NCI-H1930 (cell line): ENCODE measurements around the gene OGFOD2.

ENCODE experiments used
- DNase-seq, 2 experiments: peaks; one replicate each; lab custom pipeline; 2025; lab: John Stamatoyannopoulos, UW

The OGFOD2 gene

DNA sequence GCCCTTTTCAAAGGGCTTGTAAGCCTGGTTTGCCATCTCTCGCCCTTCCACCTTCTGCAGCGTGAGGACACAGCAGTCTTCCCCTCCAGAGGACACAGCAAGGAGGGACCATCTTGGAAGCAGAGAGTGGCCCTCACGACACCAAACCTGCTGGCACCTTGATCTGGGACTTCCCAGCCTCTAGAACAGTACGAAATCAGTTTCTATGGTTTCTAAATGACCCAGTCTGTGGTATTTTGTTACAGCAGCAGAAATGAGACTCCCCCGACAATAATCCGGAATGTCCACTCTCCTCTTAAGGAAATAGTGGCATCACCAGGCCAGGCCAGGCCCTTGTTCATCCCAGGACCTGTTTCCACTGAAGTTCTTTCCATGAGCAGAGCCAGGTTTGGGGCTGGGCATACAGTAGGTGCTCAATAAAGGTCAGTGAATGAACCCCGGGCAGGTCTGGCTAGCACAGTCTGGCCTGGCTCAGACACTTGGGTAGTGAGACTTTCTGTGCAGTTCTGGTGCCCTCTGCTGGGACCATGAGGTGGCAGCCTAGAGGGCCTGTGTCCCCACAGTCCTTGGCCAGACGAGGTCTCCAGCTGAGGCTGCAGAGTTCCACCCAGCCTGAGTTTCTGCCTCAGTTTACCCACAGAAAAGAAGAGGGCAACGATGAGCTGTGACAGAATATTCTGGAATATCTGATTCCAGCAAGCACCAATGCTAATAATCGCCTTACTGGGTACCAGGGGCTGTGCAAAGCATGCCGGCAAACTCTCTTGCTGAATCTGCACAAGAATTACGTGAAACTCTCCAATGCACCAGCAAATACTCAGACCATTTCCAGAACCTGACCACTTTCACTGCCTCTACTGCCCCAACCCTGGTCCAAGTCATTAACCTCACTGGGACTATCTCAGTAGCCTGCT is 22.8 kb upstream of the OGFOD2 start:
- peak; percentile 40 for DNase-seq

GRCh38 chr12:122955156-122955555 is 19.9 kb upstream of the OGFOD2 start:
- no peak for DNase-seq

DNA sequence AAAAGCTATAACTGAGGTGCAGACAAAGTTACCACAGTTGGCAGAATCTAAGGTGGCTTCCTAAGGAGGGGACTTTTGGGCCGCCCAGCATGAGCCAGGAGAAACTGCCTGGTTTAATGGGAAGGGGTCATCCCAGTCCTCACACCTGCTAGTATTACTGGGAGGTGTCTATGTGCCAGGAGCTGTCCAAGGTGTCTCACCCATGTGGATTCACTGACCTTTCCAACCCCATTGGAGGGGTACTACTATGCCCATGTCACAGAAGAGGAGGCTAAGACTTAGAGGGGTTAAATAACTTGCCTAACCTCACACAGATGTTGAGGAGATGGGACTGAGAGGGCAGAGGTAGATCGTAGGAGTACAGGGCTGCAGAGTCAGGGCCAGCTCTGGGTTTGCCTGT is 19.0 kb upstream of the OGFOD2 start:
- DNase-seq = no peak

DNA sequence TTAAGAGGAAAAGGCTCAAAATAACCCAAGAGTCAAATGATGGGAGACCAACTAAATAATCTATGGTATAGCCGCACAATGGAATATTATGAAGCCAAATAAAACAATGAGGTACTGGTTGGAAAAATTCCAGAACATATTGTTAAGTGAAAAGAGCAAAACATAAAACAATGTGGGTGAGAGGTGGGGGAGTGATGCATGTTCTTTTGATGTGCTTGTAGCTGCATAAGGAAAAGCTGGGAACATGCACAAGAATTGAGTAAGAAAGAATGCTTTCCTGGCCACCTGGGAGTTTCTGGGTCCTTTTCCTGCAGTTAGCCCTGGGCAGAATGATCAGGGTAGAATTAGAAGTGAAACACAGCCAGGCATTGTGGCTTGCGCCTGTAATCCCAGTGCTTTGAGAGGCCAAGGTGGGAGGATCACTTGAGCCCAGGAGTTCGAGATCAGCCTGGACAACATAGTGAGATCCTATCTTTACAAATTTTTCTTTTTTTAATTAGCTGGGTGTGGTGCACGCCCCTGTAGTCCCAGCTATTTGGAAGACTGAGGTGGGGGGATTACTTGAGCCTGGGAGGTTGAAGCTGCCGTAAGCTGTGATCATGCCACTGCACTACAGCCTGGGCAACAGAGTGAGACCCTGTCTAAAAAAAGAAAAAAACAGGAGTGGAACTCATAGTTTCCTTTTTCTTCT is 16.7 kb upstream of the OGFOD2 start:
- no peak for DNase-seq

GRCh38 chr12:122959566-122960192 is 15.4 kb upstream of the OGFOD2 start:
- no peak for DNase-seq

GRCh38 chr12:122960193-122960569 is 14.9 kb upstream of the OGFOD2 start:
- no peak for DNase-seq

DNA sequence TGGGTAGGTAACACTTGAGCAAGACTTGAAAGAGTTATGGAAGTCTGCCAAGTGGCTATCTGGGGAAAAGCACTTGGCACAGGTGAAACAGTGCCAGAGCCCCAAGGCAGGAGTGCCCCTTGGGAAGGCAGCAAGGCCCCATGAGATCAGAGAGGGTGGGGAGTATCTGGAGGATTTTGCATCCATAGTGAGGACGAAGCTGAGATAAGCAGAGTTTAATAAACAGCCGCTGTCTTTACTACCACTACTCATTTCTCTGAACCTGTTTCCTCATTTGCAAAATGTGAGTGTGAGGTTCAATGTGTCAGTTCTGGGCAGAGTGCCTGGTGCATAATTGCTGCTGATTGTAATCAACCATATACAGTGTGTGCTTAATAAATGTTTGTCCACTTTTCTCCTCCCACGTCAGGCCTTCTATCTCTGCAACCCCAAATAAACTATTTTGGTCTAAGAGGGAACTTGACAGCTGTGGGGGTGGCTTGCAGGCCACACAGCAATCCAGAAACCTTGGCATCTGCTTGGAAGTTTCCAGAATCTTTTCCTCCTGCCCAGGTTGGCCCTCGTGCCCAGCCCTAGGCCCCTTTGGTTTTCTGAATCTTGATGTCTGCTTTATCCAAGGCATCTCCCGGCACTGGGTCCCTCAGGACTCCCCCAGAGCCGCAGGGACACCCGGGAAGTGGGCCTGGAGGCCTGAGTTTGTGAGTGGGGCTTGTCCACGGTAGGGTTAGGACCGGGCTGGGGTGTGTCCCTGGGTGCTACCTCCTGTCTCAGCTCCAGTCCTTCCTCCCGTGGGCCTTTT is 13.3 kb upstream of the OGFOD2 start:
- no peak for DNase-seq

- no peak for DNase-seq
Observed at GRCh38 chr12:122963941-122964265, 11.1 kb upstream of the OGFOD2 start.

DNA sequence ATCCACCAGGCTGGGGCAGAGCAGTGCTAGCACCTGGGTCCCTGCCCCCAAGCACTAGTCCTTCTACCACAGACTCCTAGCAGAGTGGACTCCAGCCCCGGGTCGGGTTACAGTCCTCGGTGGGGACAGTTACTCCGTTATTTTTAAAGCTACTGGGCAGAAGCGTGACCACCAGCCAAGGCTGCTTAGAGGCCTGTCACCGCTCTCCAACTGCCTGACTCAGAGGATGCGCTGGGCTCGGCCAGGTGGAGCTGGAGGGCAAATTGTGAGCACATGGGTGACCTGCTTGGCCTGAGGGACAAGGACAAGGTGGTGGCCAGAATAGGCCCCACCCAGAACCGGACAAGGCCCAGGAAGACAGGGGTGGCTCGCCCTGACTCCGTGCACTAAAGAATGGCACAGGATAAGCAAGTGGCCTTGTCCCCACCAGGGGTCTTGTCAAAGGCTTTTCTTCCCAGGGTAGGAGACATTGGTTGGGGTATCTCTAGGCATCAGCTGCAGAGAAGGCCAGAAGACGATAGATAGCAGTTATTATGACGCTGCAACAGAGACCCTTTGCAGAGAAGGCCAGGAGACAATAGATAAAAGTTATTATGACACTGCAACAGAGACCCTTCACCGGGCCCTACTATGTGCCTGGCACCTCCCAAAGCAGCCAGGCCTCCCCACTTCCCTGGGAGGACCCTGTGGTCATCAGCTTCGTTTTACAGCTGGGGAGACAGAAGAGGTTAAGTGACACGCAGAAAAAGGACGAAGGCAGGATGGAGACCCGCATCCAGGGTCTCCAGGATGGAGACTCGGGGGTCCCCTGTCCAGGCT is 10.4 kb upstream of the OGFOD2 start:
- DNase-seq = no peak

- no peak for DNase-seq
Observed at GRCh38 chr12:122965321-122965751, 9.7 kb upstream of the OGFOD2 start.

DNA sequence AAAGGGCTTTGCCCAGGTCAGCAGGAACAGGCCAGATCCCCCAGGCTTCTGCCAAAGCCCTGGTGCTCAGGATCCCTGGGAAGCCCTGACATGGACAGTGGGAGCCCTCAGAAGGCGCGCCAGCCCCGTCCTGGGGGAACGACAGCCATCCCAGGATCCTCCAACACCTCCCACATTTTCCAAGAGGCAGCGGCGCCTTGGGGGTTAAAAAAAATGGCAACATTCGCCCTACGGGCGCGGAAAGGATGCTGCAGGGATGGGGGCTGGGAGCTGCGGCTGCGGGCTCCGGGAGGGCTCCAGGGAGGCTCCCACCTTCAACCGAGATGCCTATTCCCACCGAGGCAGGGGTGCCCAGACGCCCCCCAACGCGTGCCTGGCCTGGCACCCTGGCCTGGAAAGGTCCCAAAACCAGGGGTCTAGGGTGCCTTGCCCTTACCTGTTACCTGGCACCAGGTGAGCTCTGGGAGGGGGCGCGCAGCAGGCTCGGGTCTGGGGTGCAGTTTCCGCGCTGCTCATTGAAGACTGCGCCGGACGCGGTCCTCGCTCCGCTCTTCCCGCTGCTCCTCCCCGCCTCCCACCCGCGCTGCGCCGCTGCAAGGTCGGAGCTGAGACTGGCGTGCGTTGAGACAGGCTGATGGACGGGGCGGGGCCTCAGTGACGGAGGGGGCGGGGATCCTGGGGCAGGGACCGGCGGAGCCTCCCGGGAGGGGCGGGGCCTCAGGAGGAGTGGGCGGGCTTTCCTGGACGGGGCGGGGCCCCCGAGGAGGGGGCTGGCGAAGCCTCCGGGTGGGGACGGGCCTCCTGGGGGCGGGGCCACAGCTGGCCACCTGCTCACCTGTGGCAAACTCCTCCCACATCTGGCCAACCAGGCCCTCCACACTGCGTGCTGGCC is 8.9 kb upstream of the OGFOD2 start, which contains the start of gene ABCB9:
TSS of gene ABCB9 (minus strand) at position 613 of the 892 bp plus-strand sequence. CDS start 6,228 bp downstream, outside the sequence.
- DNase-seq = peak; percentile 87

DNA sequence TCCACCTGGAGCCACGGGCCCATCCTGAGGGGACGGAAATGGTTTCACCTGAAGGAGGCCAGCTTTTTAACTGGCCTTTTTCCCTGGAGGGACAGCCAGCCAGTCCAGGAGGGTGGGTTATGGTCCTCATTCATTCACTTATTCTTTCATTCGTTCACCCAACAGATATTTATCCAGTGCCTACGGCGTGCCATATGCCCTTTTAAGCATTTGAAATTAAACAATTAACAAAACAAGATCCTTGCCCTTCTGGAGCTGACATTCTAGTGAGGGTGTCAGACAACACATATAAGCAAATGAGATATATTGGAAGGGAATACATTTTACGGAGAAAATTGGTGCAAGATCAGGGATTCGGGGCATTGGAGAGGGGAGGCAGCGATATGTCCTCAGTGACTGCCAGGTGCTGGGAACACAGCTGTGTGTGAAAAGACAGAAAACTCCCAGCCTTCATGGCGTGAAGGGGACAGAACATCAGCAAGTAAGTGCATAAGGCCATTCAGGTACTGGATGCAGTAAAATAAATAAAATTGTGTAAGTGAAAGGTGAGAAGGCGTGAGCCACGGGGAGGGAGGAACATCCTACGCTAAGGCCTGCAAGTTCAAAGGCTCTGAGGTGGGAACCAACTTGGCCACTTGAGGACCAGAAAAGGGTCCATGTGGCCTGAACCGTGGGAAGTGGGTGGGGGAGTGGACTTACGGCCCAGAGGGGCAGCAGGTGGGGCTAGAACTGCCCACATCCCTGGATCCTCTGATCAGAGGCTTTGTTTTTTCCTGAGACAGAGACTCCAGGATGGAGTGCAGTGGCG is 8.1 kb upstream of the OGFOD2 start:
- DNase-seq = no peak

DNA sequence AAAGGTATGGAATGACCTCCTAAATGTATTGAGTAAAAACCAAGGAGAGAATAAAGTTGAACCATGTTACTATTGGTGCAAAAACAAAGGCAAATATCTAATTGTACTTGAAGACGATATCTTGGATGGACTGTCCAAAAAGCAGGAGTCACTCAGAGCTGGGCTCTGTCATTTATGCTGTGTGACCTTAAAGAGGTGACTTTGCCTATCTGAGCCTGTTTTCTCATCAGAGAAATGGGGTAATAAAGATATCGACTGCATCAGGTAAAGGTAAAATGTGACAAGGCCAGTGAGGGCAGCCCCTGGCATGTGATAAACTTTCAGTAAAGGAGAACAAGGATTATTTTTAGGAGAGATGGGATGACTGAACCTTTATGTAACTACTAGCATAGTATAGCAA is 6.9 kb upstream of the OGFOD2 start:
- no peak for DNase-seq

- DNase-seq = no peak
Observed at GRCh38 chr12:122969676-122970075, 5.4 kb upstream of the OGFOD2 start.

GRCh38 chr12:122974274-122974891 is 661 bp upstream of the OGFOD2 start:
- peak; percentile 92 to 98 for DNase-seq

GRCh38 chr12:122975790-122976647 is 975 bp downstream of the OGFOD2 start:
- no peak for DNase-seq

GRCh38 chr12:122976648-122976975 is 1.6 kb downstream of the OGFOD2 start:
- DNase-seq = no peak

- DNase-seq = no peak
Observed at GRCh38 chr12:122977153-122977552, 2.1 kb downstream of the OGFOD2 start.
